GM18861 (cell line): Measurements from ENCODE around the gene PPP1R26.
"Not testable (repeated sequence)": the region's sequence is repeated elsewhere in the genome, so short reads cannot be mapped to it uniquely, and the experiment has no call there.

Experiments
- ATAC-seq: cut with Tn5 transposase; IDR thresholded peaks from one replicate; pipeline ENCODE4 v1.9.1; 2021; ENCODE audit not compliant: unreplicated experiment

PPP1R26 gene

DNA sequence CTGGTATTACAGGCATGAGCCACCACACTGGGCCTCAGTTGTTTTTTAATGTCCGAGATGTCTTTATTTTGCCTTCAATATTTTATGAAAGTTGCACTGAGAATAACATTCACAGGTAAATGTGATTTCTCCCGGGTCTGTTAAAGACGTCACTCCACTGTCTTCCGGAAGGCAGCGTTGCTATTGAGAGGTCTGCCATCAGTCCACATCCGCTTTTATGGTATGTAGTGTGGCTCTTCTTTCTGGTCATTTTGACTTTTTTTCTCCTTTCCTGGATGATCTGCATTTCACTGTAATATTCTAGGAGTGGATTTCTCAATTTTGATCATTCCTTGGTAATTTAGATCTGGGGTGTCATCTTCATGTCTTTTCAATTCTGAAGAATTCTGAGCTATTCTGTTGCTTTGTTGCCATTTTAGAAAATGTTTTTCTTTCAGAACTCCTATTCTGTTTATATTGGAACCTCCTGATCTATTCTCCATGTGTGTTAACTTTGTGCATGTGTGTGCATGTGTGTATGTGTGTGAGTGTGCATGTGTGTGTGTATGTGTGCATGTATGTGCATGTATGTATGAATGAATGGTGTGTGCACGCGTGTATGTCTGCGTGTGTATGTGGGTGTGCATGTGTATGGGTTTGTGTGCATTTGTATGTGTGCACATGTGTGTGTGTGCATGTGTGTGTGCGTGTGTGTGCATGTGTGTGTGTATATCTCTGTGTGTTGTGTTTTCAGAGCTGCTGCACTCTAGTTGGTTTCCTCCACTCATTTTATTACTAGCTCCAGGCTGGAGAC is 39.8 kb downstream of the PPP1R26 start:
- no peak for ATAC-seq

DNA sequence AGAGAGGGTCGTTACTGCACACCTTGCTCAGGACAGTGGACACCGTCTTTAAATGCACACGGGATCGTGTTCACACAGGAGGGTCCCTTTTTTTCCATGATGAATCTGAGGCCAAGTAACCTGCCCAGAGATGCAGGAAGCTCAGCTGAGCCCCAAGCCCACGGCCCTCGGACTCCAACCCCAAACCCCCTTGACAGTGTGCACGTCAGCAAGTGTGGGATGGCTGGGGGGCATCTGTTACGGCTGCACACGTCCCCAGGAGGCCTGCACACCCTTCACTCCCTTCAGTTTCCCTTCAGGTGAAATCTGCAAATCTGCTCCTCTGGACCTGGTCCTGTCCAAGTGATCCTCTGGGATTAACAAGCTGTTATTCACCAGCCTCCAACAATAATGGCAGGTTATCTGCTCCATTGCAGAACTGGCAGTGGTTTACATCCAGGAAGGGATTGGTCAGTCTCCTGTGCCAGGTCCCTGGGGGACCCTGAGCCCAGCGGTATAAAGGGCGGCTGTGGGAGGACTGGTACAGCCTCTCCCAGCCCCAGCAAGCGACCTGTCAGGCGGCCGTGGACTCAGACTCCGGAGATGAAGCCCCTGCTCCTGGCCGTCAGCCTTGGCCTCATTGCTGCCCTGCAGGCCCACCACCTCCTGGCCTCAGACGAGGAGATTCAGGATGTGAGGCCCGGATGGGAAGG is 41.5 kb downstream of the PPP1R26 start, which contains the start of gene LCN1:
LCN1 (plus strand) TSS at position 525 of the 692 bp plus-strand sequence; CDS start at position 583, 58 bp downstream.
- no peak for ATAC-seq

DNA sequence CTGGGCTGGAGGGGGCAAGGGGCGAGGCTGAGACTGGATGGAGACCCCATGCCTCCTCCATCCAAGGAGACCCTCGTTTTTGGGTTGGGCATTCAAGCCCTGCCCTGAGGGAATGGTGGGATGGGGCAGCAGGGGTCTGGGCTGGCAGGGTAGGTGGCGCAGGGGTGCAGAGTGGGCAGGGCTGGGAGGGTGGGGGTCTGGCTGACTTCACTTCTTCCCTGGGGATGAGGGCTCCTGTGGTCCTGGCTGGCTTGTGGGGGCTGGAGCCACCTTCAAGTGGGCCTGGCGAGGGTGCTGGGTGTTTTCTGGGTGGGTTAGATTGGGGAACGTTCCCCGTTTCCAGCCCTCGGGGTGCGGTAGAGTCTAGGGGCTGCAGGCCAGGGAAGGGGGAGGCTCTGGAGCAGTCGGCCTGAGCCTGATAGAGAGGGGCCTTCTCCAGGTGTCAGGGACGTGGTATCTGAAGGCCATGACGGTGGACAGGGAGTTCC is 42.1 kb downstream of the PPP1R26 start:
- ATAC-seq: no peak

DNA sequence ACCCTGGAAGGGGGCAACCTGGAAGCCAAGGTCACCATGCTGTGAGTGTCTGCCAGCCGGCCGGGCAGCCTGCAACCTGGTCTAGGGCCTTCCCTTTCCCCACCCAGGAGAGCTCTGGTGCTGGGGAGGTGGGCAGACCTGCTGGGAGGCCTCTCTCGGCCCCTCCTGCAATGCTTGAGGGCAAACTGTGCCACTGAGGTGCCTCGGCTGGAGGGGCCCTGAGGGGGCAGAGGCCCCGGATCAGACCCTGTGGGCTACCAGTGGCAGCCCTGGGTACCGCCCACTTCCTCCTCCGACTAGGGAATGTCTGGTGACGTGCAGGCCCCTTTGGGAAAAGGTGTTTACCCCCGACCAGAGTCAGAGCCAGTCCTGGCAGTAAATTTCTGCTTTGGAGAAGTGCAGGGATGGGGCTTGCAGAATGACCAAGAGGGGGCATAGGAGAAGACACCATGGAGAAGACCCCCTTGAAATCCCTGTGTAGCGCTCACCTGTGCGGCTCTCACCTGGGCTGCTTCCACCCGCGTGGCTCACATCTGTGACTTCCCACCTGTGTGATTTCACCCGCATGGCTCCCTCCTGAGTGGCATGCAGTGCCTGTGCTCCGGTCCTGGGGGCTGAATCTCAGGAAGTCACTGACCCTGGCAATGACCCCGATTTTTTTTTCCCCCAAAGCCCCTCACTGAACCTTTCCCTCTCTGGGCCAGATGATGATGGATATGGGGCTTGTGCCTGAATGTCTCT is 42.7 kb downstream of the PPP1R26 start:
- no peak for ATAC-seq

DNA sequence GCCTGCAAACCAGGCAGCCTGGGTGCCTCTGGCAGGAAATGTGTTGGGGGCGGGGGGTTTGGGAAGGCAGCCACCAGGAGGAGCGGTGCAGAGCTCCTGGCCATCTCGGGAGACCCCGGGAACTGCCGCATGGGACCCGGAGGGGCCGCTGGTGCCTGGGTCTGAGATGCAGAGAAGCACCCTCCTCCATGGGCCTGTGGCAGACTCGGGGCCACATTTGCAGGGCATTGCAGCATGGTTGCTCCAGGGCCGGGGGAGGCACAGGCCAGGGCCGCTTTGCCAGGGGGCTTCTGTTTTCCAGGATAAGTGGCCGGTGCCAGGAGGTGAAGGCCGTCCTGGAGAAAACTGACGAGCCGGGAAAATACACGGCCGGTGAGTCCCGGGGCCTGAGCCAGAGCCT is 43.3 kb downstream of the PPP1R26 start:
- ATAC-seq: no peak

DNA sequence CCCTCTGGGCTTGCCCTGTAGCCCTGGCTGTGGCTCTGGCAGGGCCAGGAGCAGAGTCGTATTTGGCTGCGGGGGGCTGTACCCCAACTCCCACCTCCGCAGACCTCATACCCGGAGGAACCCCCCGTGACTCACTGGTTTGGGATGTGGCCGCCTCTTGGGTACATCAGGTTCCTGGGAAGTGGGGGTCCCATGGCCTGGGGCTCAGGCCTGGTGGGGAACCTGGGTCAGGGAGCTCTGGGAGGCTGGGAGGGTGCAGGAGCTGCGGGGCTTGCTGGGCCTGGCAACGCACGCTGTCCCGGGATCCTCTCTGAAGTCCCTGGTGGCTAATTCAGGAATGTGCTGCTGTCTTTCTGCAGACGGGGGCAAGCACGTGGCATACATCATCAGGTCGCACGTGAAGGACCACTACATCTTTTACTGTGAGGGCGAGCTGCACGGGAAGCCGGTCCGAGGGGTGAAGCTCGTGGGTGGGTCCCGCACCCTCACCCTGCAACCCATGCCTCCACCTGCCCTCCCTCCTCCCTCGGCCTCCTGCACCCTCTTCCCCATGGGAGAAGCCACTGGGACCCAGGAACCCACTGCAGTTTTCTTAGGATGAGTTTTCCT is 44.0 kb downstream of the PPP1R26 start:
- no peak for ATAC-seq

DNA sequence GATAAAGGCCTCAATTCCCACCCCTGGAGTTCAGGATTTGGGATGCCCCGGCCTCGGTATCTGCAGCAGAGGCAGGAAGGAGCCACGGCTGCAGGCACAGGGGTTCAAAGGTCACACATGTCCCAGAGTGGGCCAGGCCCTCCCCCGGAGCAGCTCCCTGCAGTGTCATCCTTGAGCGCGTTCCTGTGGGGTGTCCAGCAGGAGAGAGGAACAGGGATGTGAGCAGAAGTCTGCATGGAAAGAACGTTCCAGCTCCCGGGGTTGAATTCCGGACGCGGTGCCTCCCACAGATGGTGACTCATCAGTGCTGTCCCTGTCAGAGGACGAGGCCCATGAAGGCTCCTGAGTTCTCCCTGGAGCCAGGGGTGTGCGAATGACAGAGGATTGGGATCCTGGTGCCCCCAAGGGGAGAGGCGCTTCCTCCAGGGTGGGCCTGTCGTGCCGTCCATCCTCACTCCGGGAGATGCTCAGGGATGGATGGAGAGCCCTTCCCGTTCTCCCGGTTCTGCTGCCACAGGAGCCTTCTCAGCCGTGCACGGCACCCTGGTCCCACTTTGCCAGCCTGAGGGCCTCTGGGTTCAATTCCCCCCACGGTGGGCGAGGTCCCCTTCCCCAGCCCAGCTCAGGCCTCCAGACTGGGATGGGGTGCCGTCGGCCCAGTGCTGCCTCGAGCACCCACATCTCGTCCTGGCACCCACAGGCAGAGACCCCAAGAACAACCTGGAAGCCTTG is 44.7 kb downstream of the PPP1R26 start:
- no peak for ATAC-seq

DNA sequence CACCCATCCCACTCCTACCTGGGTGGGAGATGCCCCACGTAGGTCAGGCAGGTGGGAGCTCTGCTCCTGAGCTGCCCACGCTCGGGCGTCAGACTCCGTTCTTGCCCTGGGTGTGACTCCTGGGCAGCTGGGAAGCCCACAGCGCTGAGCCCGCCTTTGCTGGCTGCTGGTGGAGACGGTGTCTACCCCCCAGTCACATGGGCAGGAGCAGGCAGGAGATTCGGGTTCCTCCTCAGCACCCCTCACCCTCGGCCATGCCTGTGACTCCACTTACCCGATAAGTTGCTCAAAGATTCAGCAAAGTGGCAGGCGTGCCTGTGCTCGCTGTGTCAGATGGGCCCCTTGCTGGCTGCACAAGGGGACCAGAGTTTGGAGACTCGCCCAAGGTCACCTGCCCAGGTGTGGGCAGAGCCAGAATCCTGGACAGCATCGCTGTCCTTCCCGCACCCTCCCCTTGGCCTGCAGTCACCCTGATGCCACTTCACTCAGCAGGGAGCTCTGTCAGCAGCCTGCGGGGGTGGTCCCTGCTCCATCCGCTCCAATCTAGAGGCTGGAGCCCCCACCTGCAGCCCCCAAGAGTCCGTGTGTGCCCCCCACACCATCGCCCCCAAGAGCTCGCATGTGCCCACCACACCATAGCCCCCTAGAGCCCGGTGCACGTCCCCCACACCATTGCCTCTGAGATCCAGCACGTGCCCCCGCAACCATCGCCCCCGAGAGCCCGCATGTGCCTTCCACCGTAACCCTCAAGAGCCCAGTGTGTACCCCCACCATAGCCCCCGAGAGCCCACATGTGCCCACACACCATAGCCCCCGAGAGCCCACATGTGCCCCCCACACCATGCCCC is 45.9 kb downstream of the PPP1R26 start:
- ATAC-seq: no peak

DNA sequence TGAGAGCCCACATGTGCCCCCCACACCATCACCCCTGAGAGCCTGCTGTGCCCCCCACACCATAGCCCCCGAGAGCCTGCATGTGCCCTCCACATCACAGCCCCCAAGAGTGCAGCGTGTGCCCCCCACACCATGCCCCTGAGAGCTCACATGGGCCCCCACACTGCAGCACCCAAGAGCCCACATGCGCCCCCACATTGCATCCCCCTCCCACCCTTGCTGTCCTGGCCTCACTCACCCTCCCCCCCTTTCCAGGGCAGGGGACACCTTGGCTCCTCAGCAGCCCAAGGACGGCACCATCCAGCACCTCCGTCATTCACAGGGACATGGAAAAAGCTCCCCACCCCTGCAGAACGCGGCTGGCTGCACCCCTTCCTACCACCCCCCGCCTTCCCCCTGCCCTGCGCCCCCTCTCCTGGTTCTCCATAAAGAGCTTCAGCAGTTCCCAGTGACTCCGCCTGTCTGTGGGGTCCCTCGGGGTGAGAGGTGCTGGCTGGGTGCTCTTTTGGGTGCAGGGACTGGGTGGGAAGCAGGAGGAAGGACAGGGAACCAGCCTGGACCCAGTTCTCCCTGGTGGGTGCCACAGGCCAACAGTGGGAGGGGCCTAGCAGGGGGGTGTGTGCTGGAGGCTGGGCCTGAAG is 46.6 kb downstream of the PPP1R26 start:
- ATAC-seq: no peak

DNA sequence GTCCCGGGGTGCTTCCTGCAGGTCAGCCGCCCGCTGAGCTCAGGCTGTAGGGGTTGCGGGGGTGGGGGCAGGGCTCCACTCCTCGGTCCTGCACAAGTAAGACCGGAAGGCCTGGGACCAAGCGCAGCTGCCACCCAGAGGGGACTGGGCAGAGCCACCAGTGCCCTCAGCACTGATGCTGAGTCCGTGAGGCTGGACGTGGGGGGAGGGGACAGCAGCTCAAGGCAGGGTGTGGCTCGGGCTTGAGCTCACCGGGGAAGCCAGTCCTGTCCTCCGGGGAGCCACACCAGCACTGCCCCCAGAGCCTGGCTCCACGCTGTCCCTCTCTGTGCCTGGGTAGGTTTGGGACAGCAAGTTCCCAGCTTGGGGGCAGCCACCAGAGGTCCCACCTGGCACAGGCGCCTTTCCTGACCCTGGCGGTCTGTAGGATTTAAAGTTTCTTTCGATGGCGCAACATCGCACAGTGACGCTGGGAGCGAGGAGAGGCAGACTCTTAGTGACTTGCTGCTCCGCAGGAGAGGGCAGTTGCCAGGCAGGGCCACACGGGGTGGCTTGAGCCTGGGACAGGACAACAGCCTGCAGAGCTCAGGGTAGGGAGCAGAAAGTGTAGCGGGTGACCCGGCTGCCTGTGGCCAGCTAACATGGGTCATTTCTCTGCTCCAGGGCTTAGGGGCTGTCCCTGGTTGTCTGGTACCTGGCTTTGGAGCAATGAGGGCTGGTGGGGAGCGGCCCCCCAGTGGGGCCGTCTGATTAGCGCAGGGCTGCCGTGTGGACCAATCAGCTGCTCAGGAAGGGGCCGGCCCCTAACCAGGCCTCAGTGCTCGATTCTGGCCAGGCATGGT is 47.4 kb downstream of the PPP1R26 start:
- no peak for ATAC-seq

DNA sequence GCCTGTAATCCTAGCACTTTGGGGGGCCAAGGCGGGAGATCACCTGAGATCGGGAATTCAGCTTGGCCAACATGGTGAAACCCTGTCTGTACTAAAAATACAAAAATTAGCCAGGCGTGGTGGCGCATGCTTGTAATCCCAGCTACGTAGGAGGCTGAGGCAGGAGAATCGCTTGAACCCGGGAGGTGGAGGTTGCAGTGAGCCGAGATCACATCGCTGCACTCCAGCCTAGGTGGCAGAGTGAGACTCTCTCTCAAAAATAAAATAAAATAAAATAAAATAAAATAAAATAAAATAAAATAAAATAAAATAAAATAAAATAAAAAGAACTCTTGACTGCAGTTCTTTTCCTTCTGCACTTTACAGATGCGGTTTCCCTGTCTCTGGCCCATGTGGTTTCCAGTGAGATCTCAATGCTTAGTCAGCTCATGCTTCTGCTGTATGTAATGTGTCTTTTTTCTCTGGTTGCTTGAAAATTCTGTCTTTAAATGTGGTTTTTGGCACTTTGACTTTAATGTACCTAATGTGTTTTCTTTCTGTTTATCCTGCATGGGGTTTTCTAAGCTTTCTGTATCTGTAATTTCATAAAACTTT is 49.4 kb downstream of the PPP1R26 start:
- not testable (repeated sequence) for ATAC-seq

DNA sequence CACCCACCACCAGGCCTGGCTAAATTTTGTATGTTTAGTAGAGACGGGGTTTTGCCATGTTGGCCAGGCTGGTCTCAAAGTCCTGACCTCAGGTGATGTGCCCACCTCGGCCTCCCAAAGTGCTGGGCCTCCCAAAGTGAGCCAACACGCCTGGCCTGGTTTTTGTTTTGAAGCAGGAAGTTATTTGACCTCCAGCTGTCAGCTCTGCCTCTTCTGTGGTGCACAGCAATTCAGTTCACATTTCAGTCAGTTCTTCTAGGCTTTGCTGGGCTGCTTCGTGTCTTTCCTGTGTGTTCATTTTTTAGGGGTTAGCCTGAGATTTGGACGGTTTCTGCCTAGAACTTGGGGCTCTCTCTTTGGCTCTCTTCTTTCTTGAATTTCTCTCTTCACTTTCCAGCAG is 50.6 kb downstream of the PPP1R26 start:
- ATAC-seq: no peak

DNA sequence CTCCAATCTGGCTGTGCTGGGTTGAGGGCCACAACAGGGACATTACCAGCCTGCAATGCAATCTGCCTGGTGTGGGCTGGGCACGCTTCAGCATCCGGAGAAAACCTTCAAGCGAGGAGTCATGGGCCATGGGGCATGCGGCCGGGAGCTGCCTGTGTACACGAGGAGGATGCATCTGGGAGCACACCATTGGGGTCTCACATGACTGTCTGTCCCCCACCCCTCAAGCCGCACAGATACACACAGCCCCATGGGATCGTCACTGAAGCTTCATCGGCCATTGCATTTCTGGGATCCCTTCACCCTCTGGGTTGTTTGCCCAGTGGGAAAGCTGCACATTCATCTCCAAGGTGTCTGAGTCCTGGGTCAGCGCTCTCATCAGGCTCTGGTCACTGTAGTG is 51.5 kb downstream of the PPP1R26 start:
- ATAC-seq: no peak

DNA sequence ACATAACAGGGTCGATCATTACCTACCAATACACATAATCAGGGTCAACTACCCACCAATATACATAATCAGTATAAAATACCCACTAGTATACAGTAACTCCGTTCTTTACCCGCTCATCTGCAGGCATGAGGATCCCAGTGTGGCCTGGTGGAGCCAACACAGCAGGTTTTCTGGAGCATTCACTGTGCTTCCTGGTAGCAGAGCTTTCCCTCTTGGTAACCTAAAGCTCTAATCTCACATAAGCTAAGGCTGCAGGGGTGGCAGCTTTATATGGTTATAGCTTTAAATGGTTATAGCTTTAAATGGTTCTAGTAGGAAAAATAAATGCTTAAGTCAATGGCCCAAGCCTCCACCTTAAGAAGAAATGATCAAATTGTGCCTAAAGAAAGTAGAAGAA is 53.5 kb downstream of the PPP1R26 start:
- ATAC-seq: no peak

DNA sequence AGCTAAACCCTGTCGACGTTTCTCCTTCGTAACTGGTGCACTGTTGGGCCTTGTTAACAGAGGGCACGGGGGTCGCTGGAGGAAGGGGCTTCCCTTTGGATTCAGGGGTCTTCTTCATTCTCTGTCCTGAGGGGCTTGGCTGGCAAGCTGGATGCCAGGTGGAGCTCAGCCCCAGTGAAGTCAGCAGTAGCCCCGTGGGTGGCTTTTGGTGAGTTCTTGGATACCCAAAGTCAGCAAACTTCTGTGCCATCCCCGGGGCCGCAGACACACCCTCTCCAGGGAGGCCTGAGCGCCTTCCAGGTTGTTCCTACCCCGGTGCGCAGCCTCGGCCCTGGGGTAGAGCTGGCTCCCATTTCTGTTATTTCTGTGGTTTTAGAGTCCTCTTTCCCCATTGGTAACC is 54.1 kb downstream of the PPP1R26 start:
- ATAC-seq: no peak

DNA sequence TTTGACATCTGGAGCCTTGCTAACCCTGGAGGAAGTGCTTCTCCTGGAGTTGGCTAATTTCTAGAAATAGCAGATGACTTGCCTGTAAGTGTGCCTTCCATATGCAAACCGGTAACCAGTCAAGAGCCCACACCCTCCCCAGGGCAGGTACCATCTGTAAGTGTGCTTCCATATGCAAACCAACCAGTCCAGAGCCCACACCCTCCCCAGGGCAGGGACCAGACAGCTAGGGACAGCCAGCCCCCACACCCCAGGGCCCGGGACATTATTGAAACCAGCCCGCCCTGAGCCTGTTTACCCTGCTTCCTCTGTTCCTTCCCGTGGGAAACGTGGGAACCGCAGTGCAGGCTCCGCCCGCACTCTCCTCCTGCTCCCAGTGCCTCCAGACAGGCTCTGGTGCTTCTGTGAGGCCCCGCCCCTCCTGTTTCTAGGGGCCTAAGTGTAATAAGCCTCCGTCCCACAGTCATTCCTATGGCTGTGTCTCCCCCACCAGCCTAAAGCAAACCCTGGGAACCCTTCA is 54.7 kb downstream of the PPP1R26 start:
- ATAC-seq: not testable (repeated sequence)

DNA sequence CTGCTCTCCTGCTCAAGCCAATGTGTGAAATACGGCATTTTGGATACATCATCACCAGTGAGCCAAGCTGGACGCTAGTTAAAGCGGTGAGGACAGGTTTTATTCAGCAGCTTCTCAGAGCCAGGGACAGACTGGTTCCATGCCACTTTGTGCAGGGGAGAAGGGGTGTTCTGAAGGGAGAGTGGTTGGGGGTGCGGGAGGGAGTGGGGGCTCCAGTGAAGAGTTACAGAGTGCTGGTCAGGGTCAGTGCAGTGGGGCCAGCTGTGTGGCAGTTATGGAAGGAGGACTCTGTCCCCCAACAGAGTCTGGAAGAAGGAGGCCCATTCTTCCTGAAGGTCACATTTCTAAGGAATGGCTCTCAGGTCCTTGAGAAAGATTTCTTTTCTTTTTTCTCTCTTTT is 55.2 kb downstream of the PPP1R26 start:
- ATAC-seq: not testable (repeated sequence)

DNA sequence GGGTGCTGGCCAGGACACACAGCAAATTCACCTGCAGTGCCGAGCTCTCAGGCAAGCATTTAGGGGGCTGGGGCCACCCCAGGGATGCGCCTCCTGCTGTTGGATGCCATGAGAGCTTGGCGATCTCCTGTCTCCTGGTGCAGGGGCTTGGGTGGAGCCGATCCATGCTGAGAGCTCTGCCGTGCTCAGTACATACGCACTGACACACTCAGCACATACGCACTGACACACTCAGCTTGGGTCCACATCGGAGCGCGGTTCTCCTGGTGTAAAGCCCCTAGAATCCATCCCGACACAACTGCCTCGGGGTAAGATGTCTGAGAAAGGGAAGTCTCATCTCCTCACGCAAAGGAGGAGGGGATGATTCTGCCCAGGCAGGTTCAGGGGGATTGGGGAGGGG is 56.0 kb downstream of the PPP1R26 start:
- ATAC-seq: not testable (repeated sequence)
